Hindlimb muscle (tissue), 1 donor: Measurements from ENCODE around the gene ADAM12. TPM values are rescaled to one million over a fixed set of nuclear protein-coding genes. Genes with fewer than 3 reads are reported as not detected.

Experiments
- DNase-seq: peaks from one replicate; pipeline ENCODE4 v3.0.0-alpha.2; 2013
- polyA plus RNA-seq: library from polyadenylated mRNA; unstranded; fragments of 120-200 nt; gene quantifications from one replicate; pipeline ENCODE4 v1.2.1, GENCODE V29; 2013; ENCODE audit not compliant: insufficient read length

ADAM12 gene
- polyA plus RNA-seq, 1 donor, result 18.6 TPM

GRCh38 chr10:125967533-125967932 is 420.7 kb downstream of the ADAM12 start:
- no peak for DNase-seq

- no peak for DNase-seq
Measured at GRCh38 chr10:125964558-125964957, 423.7 kb downstream of the ADAM12 start.
